ENCODE measurements around the gene TADA1.

Gene TADA1

DNA sequence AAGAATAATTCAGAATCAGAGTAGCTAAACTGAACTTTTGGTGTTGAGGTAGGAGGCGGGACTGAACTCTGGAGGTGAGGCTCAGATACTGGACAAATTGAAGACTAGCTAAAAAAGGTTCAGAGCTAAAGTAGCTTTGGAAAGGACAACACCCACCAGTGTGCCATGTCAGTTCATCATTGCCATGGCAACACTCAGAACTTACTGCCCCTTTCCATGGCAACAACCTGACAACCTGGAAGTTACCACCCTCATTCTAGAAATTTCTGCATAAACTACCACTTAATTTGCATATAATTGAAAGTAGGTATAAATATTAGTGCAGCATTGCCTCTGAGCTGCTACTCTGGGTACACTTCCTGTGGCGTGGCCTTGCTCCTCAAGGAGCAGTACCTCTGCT is 67.1 kb downstream of the TADA1 start:
- Histone ChIP-seq H3K9ac (ENCODE audit: low read depth, low read length) (no peak overlapping the region), H3K4me1 (ENCODE audit: insufficient read depth, low read length) (no peaks in the 10 kb centered on the region), H3K36me3 (ENCODE audit: insufficient read depth, low read length) (no peaks in the 10 kb centered on the region), H3K9me3 (ENCODE audit: control insufficient read depth, insufficient read depth, low read length) (no peaks in the 10 kb centered on the region)
